Inflammatory macrophage (primary cell): ENCODE measurements around the gene SATB1.
A peak's percentile ranks its signal among the peaks of the same experiment; 100 is the strongest.
"Not testable (repeated sequence)": the region's sequence is repeated elsewhere in the genome, so short reads cannot be mapped to it uniquely, and the experiment has no call there.

Source experiments
- DNase-seq, 2 donors: peaks; one replicate each; pipeline ENCODE4 v3.0.0-alpha.2; 2020 to 2022

SATB1 gene

DNA sequence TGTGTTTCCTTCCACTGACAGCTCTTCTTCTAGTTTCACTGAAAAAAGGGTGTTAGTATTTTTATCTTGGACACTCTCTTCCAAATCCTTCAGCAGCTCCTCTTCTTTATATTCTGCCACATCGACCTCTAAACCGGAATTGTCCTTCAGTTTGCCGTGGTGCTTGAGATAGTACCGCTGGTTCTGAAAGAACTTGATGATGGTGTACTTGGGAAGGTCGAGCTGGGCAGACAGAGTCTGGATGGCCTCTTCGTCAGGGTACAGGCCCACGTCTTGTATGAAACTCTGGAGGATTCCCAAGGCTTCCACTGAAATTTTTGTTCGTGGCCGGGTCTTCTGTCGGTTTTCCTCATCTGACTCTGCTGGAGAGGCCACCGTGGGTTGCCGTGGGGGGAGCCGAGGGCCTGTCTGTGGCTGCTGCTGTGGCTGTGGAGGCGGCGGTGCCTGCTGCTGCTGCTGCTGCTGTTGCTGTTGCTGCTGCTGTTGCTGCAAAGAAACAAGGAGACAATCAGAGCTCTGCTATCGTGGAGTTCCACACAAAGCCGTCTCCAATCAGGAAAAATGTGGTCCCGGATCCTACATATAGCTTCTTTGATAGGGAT lies 75.8 kb downstream of the SATB1 start:
- no peak for DNase-seq

DNA sequence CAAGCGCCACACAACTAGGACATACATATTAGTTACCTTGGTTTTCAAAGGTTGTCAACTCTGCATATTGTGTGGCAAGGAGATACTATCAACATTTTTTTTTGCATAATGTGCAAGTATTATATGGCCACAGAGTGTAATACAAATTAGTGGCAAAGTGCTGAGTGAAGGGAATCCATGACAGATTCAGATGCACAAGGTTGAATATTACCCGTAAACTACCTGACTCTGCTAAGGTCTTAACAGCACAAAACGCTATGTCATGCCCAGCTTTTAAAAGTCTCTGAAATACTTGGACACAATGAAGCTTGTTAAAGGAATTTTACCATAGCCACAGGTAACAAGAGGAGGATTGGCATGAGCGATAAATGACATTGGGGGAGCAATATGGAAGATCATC lies 79.0 kb downstream of the SATB1 start:
- DNase-seq = no peak

DNA sequence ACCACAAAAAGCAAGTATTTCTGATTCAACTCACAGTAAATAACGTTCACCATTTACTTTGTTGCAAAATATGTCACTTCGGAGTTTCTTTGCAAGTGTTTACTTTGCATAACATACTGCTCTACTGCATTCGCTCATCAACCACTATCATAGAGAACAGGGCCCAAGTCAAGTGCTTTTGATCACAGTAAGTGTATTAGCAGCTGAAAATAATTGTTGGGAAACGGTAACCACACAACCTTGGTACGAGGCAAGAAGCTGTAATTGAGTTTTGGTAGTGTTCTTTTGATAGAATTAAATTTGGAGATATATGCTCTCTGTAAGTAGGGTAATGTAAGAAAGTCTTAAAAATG lies 80.1 kb downstream of the SATB1 start:
- DNase-seq = no peak

DNA sequence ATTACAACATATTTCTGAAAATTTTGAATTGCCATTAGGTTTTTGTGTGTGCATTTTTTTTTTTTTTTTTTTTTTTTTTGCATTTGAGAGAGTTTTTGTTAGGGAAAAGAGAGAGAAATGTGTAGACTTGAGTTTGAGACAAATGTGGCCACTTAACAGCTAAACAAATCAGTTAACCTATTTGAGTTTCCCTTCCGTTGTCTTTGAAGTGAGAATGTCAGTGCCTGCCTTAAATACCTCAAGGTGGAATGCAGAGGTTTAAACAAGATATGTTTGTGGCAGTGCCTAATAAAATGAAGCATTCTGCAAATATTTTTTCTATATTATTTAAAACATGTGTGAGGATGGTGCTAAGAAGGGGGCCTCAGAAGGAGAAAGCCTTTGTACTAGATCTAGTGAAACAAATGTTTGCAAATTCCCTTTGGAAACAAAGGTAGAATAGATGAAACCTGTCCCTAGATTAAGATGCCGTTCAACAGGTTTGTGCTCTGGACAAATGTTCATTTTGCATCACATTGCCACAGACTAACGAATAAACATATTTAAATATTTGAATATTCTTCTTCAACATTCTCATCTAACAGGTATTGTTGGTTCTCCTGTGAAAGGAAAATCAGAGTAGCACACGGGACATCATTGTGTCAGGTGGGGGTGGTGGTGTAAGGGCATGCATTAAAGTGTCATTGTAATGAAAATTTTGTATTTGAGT lies 80.7 kb downstream of the SATB1 start:
- DNase-seq = no peak

DNA sequence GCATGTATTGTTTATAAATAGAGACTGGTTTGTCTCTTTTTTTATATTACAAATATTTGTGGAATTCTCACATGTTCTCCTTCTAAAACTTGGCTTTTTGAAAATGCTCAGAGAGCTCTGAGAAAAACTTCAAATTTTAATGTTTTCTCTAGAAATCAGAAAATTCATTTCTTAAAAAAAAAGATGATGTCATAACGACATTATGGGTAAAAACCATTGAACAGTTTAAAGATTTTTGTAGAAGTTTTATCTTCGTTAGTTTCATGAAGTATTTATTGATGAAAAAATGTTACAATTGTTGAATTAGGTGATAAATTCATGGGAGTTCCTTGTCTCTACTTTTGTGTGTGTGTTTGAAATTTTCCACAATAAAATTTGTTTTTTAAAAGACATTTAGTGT lies 81.3 kb downstream of the SATB1 start:
- DNase-seq = no peak

DNA sequence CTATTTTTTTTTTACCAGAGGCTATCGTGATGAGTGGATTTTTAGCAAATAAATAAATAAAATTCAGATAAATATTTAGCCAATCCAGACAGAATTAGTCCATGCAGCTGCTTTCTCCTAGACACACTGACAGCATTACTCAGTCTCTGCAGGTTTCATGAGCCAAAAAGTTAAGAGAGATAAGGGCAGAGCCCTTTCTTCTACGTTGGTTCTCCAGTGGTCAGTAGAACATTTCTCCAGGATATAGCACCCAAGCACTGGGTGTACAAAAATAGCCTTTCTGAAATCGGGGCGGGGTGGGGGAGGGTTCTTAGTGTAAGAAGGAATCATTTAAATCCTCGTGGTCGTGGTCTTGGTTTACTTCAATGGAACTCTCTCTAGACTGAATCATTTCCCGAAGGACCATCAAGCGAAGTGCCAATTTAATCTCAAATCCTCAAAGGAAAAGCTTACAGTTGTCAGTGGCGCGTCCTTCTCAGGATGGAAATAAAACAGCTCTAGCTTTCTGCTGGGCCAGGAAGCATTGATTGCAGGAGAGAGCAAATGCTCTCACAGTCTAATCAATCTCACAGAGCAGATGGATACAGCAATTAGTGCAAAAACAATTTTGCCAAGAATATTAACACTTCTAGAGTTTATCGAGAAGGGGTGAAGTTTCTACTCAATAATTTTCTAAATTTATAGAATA lies 86.2 kb downstream of the SATB1 start:
- no peak for DNase-seq

DNA sequence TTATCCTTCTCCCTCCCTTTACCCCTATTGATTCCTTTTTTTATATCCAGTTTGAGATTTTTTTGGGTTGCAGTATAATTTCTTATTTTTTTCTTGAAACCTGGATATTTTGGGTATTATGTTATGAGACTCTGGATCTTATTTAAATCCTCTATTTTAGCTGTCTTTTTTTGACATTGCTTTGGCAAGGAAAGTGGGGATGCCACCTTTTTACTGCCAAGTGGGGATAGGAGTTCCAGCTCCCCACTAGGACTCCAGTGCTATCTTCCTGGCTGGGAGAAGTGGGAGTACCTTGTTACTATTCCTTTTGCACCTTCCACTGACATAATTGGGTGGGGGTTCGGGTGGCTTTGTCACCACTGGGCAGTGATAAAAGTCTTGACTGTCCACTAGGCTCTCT lies 87.9 kb downstream of the SATB1 start:
- DNase-seq = no peak

DNA sequence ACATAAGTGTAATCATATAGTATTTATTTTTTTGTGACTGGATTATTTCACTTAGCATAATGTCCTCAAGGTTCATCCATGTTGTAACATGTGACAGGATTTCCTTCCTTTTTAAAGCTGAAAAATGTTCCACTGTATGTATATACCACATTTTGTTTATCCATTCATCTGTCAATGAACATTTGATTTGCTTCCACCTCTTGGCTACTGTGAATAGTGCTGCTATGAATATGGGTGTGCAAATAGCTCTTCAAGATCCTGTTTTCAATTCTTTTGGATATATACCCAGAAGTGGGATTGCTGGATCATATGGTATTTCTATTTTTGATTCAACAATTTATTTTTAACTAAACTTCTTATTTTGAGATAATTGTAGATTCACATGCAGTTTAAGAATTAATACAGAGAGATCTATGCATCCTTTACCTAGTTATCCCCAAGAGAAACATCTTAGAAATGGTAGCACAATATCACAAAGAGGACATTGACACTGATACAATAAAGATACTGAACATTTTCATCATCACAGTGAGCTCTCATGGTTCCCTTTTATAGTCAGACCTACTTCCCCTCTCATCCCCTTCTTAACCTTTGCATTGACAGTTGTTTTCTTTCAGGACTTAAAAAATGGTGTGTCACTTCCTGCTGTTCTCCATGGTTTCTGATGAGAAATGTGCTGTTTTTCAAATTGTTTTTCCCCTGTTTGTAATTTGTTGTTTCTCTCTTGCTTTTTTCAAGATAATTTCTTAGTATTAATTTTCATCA lies 90.1 kb downstream of the SATB1 start:
- peak; percentile 32 to 61 for DNase-seq

DNA sequence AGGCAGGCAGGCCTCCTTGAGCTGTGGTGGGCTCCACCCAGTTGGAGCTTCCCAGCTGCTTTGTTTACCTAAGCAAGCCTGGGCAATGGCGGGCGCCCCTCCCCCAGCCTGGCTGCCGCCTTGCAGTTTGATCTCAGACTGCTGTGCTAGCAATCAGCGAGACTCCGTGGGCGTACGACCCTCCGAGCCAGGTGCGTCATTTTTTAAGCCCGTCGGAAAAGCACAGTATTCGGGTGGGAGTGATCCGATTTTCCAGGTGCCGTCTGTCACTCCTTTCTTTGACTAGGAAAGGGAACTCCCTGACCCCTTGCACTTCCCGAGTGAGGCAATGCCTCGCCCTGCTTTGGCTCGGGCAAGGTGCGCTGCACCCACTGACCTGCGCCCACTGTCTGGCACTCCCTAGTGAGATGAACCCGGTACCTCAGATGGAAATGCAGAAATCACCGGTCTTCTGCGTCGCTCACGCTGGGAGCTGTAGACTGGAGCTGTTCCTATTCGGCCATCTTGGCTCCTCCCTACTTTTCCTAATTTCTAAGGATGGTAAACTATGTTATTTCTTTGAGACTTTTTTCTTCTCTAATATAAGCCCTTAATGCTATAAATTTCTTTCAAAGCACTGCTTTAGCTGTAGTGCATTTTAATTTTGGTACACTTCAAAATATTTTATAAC lies 94.2 kb downstream of the SATB1 start:
- DNase-seq = not testable (repeated sequence)

DNA sequence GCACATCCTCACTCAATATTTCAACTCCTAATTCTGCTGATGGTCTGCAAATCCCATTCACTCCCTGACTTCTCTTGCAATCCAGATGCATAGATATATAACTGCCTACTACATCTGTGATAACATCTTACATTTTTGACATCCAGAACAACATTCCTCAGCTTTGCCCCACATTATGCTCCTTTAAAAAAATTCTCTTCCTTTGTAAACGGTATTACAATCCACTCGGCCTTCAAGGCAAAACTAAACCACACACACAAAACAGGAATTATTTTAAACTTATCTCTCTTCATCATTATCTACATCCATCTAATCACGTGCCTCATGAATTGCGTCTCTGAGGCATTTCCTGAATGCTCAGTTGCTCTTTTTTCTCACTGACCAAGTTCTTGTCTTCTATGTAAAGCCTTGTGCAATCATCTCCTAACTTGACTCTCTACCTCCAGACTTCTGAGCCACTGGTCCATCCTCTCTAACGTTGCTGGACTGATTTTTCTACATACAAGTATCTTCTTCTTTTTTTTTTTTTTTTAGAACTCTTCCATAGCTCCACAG lies 117.0 kb downstream of the SATB1 start:
- no peak for DNase-seq

DNA sequence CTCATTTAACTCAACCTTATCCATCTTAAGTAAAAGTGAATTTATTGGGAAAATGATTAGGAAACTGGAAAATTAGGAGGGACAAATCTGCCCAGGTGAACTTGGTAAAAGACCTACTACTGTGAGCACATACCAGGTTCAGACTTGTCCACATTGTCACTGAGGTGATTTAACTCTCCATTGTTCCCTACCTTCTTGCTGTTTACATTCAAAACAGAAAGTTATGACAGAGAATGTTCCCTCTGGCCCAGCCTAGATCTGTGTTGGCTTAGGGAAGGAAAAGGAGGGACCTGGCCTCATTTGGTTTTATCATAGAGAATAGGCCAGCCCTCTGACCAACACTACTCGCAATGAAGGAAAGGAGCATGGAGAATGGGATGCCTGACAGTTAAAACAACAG lies 117.6 kb downstream of the SATB1 start:
- no peak for DNase-seq

DNA sequence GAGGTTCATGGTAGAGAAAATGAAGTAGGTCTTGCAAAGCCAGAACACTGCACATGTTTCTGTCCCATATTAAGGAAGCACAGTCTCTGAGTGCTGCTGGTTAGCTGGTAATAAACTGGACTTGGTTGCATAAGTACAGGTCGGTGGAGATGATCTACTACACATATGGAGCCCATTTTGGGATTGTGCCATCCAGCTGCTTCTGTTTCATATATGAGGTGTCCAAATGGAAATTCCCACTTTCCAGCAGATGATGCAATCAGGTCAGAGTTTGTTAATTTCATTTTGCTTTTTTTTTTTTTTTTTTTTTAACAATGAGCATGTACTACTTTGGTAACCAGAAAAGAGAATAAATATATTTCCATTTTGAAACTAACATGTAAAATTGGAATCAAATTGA lies 122.6 kb downstream of the SATB1 start:
- DNase-seq = peak in 1 of 2 donors; percentile 15

DNA sequence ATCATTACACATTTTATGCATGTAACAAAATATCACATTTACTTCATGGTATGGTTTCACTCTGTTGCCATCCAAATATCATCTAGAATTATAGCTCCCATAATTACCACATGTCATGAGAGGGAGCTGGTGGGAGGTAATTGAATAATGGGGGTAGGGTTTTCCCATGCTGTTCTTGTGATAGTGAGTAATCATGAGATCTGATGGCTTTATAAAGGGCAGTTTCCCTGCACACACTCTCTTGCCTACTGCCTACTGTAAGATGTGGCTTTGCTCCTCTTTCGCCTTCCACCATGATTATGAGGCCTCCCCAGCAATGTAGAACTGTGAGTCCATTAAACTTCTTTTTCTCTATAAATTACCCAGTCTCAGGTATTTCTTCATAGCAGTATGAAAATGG lies 123.4 kb downstream of the SATB1 start:
- no peak for DNase-seq

DNA sequence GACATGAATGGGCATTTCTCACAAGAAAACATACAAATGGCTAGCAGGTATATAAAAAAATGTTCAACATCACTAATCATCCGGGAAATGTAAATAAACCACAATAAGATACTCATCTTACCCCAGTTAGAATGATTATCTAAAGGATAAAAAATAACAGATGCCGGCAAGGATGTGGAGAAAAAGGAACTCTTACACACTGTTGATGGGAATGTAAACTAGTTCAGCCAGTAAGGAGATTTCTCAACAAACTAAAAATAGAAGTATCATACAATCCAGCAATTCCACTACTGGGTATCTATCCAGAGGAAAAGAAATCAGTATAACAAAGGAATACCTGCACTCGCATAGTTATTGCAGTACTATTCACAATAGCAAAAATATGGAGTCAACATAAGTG lies 124.2 kb downstream of the SATB1 start:
- no peak for DNase-seq

DNA sequence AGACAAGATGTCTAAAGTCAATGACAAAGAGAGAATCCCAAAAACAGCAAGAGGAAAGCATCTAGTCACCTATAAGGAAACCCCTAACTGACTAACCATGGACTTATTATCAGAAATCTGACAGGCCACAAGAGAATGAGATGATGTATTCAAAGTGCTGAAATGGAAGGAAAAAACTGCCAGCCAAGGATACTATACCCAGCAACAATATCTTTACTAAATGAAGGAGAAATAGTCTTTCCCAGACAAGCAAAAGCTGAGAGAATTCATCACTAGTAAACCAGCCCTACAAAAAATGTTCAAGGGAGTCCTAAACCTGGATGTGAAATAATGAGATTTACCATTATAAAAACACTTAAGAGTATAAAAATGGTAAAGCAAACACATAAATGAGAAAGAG lies 128.0 kb downstream of the SATB1 start:
- DNase-seq = no peak
